ENCODE results near the gene CRYBA2.

GRCh38 chr2:219035942-219036341 is 42.7 kb upstream of the CRYBA2 start:
- TF ChIP-seq CTCF (IDR thresholded peaks at IDR 0.05) (no peak), POLR2AphosphoS5 (IDR thresholded peaks at IDR 0.05) (no peak)
